HL-60 (cell line): ENCODE measurements around the gene SDHC.

ENCODE experiments used
- DNase-seq, 2 experiments: peaks; one replicate each; pipeline ENCODE4 v3.0.0-alpha.2; 2010 to 2020; ENCODE audit warnings: low read depth in 1 of 2, low spot score in 1 of 2
- H3K27ac ChIP-seq: fragments of 250-450 bp; sonication (Bioruptor Pico); replicated peaks from 2 replicates; pipeline ENCODE4 v1.5.1; 2020; ENCODE audit warnings: mild to moderate bottlenecking, moderate library complexity
- H3K27me3 ChIP-seq: fragments of 250-450 bp; sonication (Bioruptor Pico); 2 replicates; pipeline ENCODE4 v1.5.1; 2021; ENCODE audit warnings: mild to moderate bottlenecking, moderate library complexity; ENCODE audit not compliant: insufficient read depth, poor library complexity, severe bottlenecking
- H3K4me3 ChIP-seq: replicated peaks from 2 replicates; pipeline ENCODE4 v1.5.1; 2011; ENCODE audit warnings: mild to moderate bottlenecking, control low read depth, low read length; ENCODE audit not compliant: insufficient read depth
- GABPA ChIP-seq: IDR thresholded peaks from 2 replicates; pipeline ENCODE4 v1.6.1; 2012; ENCODE audit warnings: low read depth
- POLR2AphosphoS5 ChIP-seq: IDR thresholded peaks from 2 replicates; pipeline ENCODE4 v1.6.1; 2012; ENCODE audit warnings: low read depth
- SPI1 ChIP-seq: IDR thresholded peaks from 2 replicates; pipeline ENCODE4 v1.6.1; 2012; ENCODE audit warnings: low read depth, mild to moderate bottlenecking, borderline replicate concordance
- TF ChIP-seq, protein P1 (sequence below): IDR thresholded peaks from 2 replicates; pipeline ENCODE4 v1.6.1; 2012; ENCODE audit warnings: low read depth; ENCODE audit not compliant: insufficient replicate concordance
- TF ChIP-seq, protein P2 (sequence below): IDR thresholded peaks from one replicate; pipeline ENCODE4 v1.5.1; 2011; ENCODE audit warnings: low read length, control low read depth, inconsistent platforms; ENCODE audit not compliant: insufficient read depth

Gene SDHC

DNA sequence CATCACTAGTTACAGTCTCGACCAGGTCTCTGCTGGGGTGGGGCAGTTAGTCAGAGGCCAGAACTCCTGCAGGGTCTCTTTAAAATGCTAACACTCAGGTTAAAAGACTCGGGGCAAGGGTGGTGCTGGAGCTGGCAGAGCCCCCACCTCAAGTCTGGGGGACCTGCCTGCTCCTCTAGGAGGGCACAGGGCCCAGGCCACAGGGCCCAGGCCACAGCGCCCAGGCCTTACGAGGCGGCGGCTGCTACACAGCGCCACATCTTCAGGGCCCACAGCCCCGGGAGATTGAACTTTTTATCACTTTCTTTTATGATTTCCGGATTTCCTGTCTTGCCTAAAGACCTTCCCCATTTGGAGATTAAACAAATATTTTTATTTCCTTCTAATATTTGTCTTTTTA, 14.8 kb upstream of the SDHC start:
- DNase-seq = no peak
- Histone ChIP-seq H3K27me3 (no peaks in the 10 kb centered on the region), H3K4me3 (no peak overlapping the region), H3K27ac (no peak overlapping the region)
- TF ChIP-seq POLR2AphosphoS5 = no peak
- no peak for TF ChIP-seq GABPA
- TF ChIP-seq, protein P1, sequence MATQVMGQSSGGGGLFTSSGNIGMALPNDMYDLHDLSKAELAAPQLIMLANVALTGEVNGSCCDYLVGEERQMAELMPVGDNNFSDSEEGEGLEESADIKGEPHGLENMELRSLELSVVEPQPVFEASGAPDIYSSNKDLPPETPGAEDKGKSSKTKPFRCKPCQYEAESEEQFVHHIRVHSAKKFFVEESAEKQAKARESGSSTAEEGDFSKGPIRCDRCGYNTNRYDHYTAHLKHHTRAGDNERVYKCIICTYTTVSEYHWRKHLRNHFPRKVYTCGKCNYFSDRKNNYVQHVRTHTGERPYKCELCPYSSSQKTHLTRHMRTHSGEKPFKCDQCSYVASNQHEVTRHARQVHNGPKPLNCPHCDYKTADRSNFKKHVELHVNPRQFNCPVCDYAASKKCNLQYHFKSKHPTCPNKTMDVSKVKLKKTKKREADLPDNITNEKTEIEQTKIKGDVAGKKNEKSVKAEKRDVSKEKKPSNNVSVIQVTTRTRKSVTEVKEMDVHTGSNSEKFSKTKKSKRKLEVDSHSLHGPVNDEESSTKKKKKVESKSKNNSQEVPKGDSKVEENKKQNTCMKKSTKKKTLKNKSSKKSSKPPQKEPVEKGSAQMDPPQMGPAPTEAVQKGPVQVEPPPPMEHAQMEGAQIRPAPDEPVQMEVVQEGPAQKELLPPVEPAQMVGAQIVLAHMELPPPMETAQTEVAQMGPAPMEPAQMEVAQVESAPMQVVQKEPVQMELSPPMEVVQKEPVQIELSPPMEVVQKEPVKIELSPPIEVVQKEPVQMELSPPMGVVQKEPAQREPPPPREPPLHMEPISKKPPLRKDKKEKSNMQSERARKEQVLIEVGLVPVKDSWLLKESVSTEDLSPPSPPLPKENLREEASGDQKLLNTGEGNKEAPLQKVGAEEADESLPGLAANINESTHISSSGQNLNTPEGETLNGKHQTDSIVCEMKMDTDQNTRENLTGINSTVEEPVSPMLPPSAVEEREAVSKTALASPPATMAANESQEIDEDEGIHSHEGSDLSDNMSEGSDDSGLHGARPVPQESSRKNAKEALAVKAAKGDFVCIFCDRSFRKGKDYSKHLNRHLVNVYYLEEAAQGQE = no peak
- TF ChIP-seq SPI1 = no peak
- TF ChIP-seq, protein P2, sequence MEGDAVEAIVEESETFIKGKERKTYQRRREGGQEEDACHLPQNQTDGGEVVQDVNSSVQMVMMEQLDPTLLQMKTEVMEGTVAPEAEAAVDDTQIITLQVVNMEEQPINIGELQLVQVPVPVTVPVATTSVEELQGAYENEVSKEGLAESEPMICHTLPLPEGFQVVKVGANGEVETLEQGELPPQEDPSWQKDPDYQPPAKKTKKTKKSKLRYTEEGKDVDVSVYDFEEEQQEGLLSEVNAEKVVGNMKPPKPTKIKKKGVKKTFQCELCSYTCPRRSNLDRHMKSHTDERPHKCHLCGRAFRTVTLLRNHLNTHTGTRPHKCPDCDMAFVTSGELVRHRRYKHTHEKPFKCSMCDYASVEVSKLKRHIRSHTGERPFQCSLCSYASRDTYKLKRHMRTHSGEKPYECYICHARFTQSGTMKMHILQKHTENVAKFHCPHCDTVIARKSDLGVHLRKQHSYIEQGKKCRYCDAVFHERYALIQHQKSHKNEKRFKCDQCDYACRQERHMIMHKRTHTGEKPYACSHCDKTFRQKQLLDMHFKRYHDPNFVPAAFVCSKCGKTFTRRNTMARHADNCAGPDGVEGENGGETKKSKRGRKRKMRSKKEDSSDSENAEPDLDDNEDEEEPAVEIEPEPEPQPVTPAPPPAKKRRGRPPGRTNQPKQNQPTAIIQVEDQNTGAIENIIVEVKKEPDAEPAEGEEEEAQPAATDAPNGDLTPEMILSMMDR = no peak

DNA sequence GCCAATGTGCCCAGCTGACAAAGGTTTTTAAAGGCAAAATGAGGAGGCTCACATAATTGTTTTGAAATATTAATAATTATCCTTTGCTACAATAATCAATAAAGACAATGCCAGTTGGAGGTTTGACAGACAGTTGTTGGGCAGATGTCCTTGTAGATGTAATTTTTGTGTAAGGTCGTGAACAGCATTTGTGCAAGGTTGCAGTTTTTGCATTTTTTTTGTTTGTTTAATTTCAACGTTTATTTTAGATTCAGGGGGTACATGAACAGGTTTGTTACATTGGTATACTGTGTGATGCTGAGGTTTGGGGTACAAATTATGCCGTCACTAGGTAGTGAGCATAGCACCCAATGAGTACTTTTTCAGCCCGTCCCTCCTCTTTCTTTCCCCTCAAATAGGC, 13.7 kb upstream of the SDHC start:
- no peak for DNase-seq
- Histone ChIP-seq H3K27ac (no peak overlapping the region), H3K27me3 (no peaks in the 10 kb centered on the region), H3K4me3 (no peak overlapping the region)
- TF ChIP-seq, protein P2 = no peak
- no peak for TF ChIP-seq POLR2AphosphoS5
- TF ChIP-seq SPI1 = no peak
- no peak for TF ChIP-seq GABPA
- TF ChIP-seq, protein P1 = no peak

DNA sequence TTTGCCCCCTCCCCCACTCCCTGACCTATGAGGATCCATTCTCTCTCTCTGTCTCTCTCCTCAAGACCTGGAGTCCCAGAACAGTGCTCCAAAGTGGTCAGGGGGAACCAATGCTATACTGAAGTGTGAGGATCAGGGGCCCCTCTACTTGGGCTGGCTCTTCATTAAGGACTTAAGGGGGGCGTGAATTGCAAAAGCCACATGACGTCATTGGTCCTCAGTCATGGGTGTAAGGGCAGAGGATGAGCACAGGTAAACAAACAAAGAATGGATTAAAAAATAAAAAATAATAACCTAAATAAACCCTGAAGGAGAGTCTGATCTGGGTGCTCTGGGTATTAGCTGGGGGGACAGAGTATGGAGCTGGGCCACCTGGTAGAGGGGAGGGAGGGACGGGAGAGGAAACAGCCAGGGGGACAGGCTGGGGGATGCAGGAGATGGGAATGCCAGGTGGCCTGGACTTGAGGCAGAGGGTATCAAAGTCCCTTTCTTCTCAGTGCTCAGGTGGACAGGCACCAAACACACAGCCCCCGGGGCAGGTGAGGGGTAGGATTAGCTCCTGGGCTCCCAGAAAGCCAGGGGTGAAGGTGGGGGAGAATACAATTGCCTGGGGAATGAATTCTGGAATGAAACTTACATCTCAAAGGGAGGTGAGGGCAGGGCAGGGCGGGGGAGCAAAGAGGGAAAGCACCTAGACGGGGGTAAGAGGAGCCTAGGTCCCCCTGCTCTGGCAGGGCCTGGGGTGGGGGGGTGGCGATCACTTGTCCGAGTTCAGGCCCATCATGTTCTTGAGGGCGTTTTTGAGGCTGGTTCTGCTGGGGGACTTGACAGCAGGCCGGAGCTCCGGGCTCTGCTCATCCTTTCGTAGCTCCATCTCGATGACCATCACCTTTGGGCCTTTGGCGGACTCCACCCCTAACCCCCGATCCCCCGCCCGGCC, 9.0 kb upstream of the SDHC start:
- no peak for DNase-seq
- Histone ChIP-seq H3K27me3 (no peaks in the 10 kb centered on the region), H3K4me3 (peak overlapping the region; percentile 69), H3K27ac (peak overlapping the region; percentile 95)
- TF ChIP-seq, protein P2 = no peak
- no peak for TF ChIP-seq GABPA
- TF ChIP-seq SPI1 = no peak
- TF ChIP-seq, protein P1 = no peak
- no peak for TF ChIP-seq POLR2AphosphoS5
